ENCODE results near the gene SASH1.

DNA sequence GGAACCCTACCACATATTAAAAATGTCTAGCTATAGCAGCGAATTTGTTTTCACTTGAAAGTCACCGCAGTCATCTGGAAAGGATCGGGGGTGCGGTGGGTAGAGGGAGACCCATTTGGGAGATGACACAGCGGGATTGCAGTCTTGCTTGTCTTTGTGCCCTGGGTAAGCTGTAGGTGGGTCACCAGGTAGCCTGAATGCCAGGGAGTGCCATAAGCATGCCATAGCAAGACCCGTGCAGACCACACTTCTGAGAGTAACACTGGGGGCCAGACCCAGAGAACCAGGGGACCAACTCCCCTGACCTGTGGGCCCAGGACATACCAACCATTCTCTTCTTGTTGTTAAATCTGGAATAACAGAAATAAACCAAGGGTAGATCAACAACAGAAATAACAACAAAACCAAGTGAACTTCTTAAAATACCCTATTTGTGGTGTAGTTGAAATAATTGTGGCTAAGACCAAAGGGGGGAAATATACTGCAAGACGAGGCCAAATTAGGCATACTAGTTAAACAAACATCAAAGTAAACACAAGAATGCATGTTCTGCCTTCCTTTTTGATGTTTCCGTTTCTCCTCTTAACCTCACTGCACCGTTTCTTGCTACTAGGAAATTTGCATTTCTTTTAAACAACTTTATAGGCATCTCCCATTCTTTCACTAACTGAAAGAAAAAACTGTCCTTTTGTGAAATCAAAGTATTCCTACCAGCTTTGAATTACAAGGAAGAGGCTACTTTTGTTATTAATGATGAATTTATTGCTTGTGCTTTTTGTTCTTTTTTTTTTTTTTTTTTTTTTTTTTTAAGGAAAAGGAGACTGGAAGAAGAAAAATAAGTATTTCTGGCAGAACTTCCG is 128.2 kb downstream of the SASH1 start:
- TF ChIP-seq, protein P1, sequence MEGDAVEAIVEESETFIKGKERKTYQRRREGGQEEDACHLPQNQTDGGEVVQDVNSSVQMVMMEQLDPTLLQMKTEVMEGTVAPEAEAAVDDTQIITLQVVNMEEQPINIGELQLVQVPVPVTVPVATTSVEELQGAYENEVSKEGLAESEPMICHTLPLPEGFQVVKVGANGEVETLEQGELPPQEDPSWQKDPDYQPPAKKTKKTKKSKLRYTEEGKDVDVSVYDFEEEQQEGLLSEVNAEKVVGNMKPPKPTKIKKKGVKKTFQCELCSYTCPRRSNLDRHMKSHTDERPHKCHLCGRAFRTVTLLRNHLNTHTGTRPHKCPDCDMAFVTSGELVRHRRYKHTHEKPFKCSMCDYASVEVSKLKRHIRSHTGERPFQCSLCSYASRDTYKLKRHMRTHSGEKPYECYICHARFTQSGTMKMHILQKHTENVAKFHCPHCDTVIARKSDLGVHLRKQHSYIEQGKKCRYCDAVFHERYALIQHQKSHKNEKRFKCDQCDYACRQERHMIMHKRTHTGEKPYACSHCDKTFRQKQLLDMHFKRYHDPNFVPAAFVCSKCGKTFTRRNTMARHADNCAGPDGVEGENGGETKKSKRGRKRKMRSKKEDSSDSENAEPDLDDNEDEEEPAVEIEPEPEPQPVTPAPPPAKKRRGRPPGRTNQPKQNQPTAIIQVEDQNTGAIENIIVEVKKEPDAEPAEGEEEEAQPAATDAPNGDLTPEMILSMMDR (IDR thresholded peaks at IDR 0.05; ENCODE audit: low read length) = no peak
- no peak for TF ChIP-seq EZH2 (optimal IDR thresholded peaks at IDR 0.05; ENCODE audit: low read depth, low read length)
